HG03095 (cell line): ENCODE data around the gene CTSH.
A peak's percentile ranks its signal among the peaks of the same experiment; 100 is the strongest.
"Not testable (repeated sequence)": the region's sequence is repeated elsewhere in the genome, so short reads cannot be mapped to it uniquely, and the experiment has no call there.

ENCODE experiments used
- ATAC-seq: cut with Tn5 transposase; IDR thresholded peaks from one replicate; pipeline ENCODE4 v1.9.1; 2021; ENCODE audit warnings: moderate library complexity; ENCODE audit not compliant: unreplicated experiment

The CTSH gene

GRCh38 chr15:78944202-78944625 lies 632 bp downstream of the CTSH start:
- peak; percentile 15 for ATAC-seq

GRCh38 chr15:78943692-78944091 lies 1.2 kb downstream of the CTSH start:
- ATAC-seq = peak; percentile 3

- no peak for ATAC-seq
These were observed 2.1 kb downstream of the CTSH start for GRCh38 chr15:78942741-78943140.

- peak; percentile 53 for ATAC-seq
These were observed 6.0 kb downstream of the CTSH start for GRCh38 chr15:78938658-78939488.

GRCh38 chr15:78937132-78937739 lies 7.6 kb downstream of the CTSH start:
- ATAC-seq = no peak

- no peak for ATAC-seq
These were observed 10.2 kb downstream of the CTSH start for GRCh38 chr15:78934655-78935023.

GRCh38 chr15:78933823-78934654 lies 10.8 kb downstream of the CTSH start:
- no peak for ATAC-seq

GRCh38 chr15:78933187-78933822 lies 11.5 kb downstream of the CTSH start:
- no peak for ATAC-seq

GRCh38 chr15:78932258-78932808 lies 12.5 kb downstream of the CTSH start:
- no peak for ATAC-seq

- no peak for ATAC-seq
These were observed 13.2 kb downstream of the CTSH start for GRCh38 chr15:78931439-78932257.

GRCh38 chr15:78930577-78931388 lies 14.1 kb downstream of the CTSH start:
- ATAC-seq = no peak

- ATAC-seq = no peak
These were observed 15.1 kb downstream of the CTSH start for GRCh38 chr15:78929536-78930264.

GRCh38 chr15:78928616-78929093 lies 16.2 kb downstream of the CTSH start:
- no peak for ATAC-seq

- not testable (repeated sequence) for ATAC-seq
These were observed 16.7 kb downstream of the CTSH start for GRCh38 chr15:78928176-78928575.

- ATAC-seq = no peak
These were observed 17.6 kb downstream of the CTSH start for GRCh38 chr15:78927077-78927790.

- ATAC-seq = no peak
These were observed 18.7 kb downstream of the CTSH start for GRCh38 chr15:78925956-78926743.

GRCh38 chr15:78925076-78925624 lies 19.7 kb downstream of the CTSH start:
- no peak for ATAC-seq
